Measurements from ENCODE around the gene B4GALNT2.

Gene B4GALNT2

GRCh38 chr17:49112936-49113335 lies 19.6 kb upstream of the B4GALNT2 start:
- ATAC-seq = no peak
- no peak for TF ChIP-seq ZFP30 (CRISPR knock-in tag; IDR thresholded peaks at IDR 0.05)
- TF ChIP-seq ZC3H10 (CRISPR knock-in tag; IDR thresholded peaks at IDR 0.05) = no peak

- TF ChIP-seq CSDC2 (CRISPR knock-in tag; IDR thresholded peaks at IDR 0.05) (no peak), POU6F1 (CRISPR knock-in tag; IDR thresholded peaks at IDR 0.05; ENCODE audit: borderline replicate concordance, low read depth) (no peak), ISL1 (CRISPR knock-in tag; IDR thresholded peaks at IDR 0.05) (no peak), PPARA (CRISPR knock-in tag; IDR thresholded peaks at IDR 0.05; ENCODE audit: borderline replicate concordance) (no peak), ZFP3 (CRISPR knock-in tag; IDR thresholded peaks at IDR 0.05) (no peak), TCF4 (CRISPR knock-in tag; IDR thresholded peaks at IDR 0.05; ENCODE audit: borderline replicate concordance) (no peak), BACH2 (CRISPR knock-in tag; IDR thresholded peaks at IDR 0.05; ENCODE audit: borderline replicate concordance) (no peak), ZNF70 (CRISPR knock-in tag; IDR thresholded peaks at IDR 0.05) (no peak), RARB (CRISPR knock-in tag; IDR thresholded peaks at IDR 0.05) (no peak), PATZ1 (CRISPR knock-in tag; IDR thresholded peaks at IDR 0.05; ENCODE audit: borderline replicate concordance) (no peak)
- ATAC-seq = no peak
Measured at GRCh38 chr17:49114703-49115102, 17.9 kb upstream of the B4GALNT2 start.

- TF ChIP-seq ISL1 (CRISPR knock-in tag; IDR thresholded peaks at IDR 0.05) = no peak
- TF ChIP-seq TCF4 (CRISPR knock-in tag; IDR thresholded peaks at IDR 0.05; ENCODE audit: borderline replicate concordance) = no peak
- no peak for TF ChIP-seq CREB5 (CRISPR knock-in tag; IDR thresholded peaks at IDR 0.05; ENCODE audit: low read depth)
- no peak for TF ChIP-seq ZC3H10 (CRISPR knock-in tag; IDR thresholded peaks at IDR 0.05)
- TF ChIP-seq ZNF70 (CRISPR knock-in tag; IDR thresholded peaks at IDR 0.05) = no peak
- TF ChIP-seq PPARA (CRISPR knock-in tag; IDR thresholded peaks at IDR 0.05; ENCODE audit: borderline replicate concordance) = no peak
- no peak for TF ChIP-seq RARB (CRISPR knock-in tag; IDR thresholded peaks at IDR 0.05)
- TF ChIP-seq ZFP3 (CRISPR knock-in tag; IDR thresholded peaks at IDR 0.05) = no peak
- TF ChIP-seq OSR1 (CRISPR knock-in tag; IDR thresholded peaks at IDR 0.05) = no peak
- no peak for TF ChIP-seq TSHZ2 (CRISPR knock-in tag; IDR thresholded peaks at IDR 0.05)
- ATAC-seq = no peak
Measured at GRCh38 chr17:49117587-49118230, 14.9 kb upstream of the B4GALNT2 start.

GRCh38 chr17:49120166-49120565 lies 12.4 kb upstream of the B4GALNT2 start:
- no peak for TF ChIP-seq GLIS3 (CRISPR knock-in tag; IDR thresholded peaks at IDR 0.05)
- TF ChIP-seq ZFP30 (CRISPR knock-in tag; IDR thresholded peaks at IDR 0.05) = no peak
- TF ChIP-seq ZC3H10 (CRISPR knock-in tag; IDR thresholded peaks at IDR 0.05) = no peak
- no peak for ATAC-seq

GRCh38 chr17:49121696-49122292 lies 10.8 kb upstream of the B4GALNT2 start:
- ATAC-seq = no peak
- TF ChIP-seq ISL1 (CRISPR knock-in tag; IDR thresholded peaks at IDR 0.05) (no peak), ESRRG (CRISPR knock-in tag; IDR thresholded peaks at IDR 0.05) (no peak), ZC3H10 (CRISPR knock-in tag; IDR thresholded peaks at IDR 0.05) (no peak)
